GM10248 (cell line): ENCODE data around the gene CCDC57.

Experiments used
- CTCF ChIA-PET: fragments of 300-600 bp; sonication (Branson Sonifier 250); formaldehyde crosslinking; extraction: SDS; loops from one replicate; lab custom pipeline; 2021; ENCODE audit warnings: antibody characterized with exemption; lab: Yijun Ruan, JAX
- POLR2A ChIA-PET: fragments of 350-650 bp; sonication (Branson Sonifier 250); formaldehyde crosslinking; extraction: SDS; loops from one replicate; lab custom pipeline; 2020; ENCODE audit warnings: antibody characterized with exemption; lab: Yijun Ruan, JAX
- DNase-seq: peaks from one replicate; pipeline ENCODE4 v3.0.0; 2012; ENCODE audit errors: extremely low spot score
- CTCF ChIP-seq: IDR thresholded peaks from 2 replicates; pipeline ENCODE4 v1.5.1; 2012; ENCODE audit warnings: mild to moderate bottlenecking, low read depth; ENCODE audit errors: extremely low read depth, missing control alignments, control extremely low read depth

Gene CCDC57

DNA sequence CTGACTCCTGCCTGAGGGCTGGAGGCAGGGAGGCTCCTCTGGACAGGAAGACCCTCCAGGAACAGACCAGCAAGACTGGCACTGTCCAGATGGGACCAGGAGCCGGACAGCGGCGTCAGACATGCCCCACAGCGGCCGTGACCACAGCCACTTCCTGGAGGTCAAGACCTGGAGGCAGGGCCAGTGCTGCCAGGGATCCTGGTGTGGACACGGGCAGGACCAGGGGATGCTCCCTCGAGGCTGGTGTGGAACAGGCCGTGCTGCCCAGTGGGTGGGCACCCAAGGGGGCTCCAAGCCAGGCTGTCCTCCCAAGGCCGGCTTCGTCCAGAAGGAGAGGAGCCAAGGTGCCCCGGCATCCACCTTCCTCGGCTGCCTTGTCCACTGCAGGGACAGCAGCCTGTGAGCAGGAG, 4.5 kb upstream of the CCDC57 start:
- TF ChIP-seq CTCF = no peak
- POLR2A ChIA-PET = no interaction called here

GRCh38 chr17:82216301-82217119, 3.9 kb upstream of the CCDC57 start:
- ChIA-PET CTCF (interaction anchor here (1.1 to 2.6 kb wide), 2 partner anchors 10 to 20 kb away, joined by 3 to 15 read pairs; no protein-coding TSS in a partner anchor), POLR2A (no interaction called here)
- TF ChIP-seq CTCF = no peak
- peak; percentile 61 for DNase-seq

More for the DNA sequence above, 4.5 kb upstream of the CCDC57 start:
- DNase-seq = no peak
- CTCF ChIA-PET = interaction anchor here (2.6 kb wide), 1 partner anchor 11 kb away, joined by 15 read pairs; no protein-coding TSS in a partner anchor

GRCh38 chr17:82215972-82216300, 3.3 kb upstream of the CCDC57 start:
- ChIA-PET CTCF (interaction anchor here (1.1 to 2.6 kb wide), 2 partner anchors 10 to 20 kb away, joined by 3 to 15 read pairs; no protein-coding TSS in a partner anchor), POLR2A (no interaction called here)
- no peak for DNase-seq

DNA sequence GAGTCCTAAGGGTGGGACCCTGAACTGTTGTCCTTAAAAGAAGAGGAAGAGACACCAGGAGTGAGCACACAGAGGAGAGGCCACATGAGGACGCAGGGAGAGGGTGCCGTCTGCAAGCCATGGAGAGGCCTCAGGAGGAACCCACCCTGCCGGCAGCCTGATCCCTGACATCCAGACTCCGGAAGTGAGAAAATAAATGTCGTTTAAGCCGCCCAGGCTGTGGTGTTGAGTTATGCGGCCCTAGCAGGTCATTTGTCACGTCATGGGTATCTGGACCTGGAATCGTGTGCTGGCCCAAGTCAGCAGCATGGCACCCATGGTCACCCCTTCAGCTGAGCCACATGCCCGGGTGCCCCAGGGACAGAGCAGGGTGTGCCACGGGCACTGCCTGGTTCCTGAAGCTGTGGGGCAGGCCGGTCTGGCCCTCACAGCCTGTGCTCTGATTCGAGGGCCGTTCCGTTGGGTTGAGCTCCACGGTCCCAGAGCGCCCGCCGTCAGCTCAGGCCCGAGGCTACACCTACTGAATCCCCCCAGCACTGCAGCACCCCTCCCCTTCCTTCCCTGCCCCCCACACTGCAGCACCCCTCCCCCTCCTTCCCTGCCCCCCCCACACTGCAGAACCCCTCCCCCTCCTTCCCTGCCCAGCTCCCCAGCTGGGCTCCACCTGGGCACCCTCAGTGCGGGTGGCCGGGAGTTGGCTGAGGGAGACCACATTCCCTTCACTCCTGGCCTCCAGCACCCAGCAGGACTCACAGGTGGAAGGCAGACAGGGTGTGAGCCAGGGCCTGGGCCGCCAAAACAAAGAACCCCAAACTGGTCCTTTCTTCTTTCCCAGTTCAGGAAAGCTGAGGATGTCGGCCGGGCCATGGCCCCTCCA, 2.7 kb upstream of the CCDC57 start:
- peak; percentile 68 for DNase-seq
- POLR2A ChIA-PET = no interaction called here
- CTCF ChIA-PET = interaction anchor here (1.1 to 2.6 kb wide), 2 partner anchors 9 to 19 kb away, joined by 3 to 15 read pairs; no protein-coding TSS in a partner anchor
- TF ChIP-seq CTCF = no peak

More at GRCh38 chr17:82215972-82216300, 3.3 kb upstream of the CCDC57 start:
- no peak for TF ChIP-seq CTCF

DNA sequence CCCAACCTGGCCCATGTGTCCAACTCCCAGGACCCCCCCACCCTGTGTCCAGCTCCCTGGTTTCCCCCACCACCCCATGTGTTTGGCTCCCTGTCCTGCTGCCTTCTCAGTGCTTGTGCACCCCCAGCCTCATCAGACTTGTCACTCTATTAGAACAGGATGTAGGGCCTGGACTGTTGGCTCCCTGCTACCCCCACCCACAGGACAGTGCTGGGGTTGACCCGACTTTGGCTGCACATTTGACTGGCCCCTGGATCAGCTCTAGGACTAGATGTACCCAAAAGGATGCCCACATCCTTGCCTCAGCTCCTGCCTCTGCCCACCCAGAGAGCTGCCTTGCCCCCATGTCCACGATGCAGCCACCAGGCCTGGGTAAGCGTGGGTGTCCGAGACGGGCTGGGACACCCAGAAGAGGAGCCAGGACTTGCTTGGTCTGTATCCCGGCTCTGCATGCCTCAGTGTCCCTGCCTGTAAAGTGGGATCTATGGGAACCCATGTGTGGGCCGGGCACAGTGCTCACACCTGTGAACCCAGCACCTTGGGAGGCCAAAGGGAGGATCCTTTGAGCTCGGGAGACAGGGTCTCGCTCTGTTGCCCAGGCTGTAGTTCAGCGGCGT, 1.5 kb upstream of the CCDC57 start:
- ChIA-PET CTCF (interaction anchor here (2.6 kb wide), 1 partner anchor 8 kb away, joined by 15 read pairs; no protein-coding TSS in a partner anchor), POLR2A (interaction anchor here (0.9 to 2.5 kb wide), 3 partner anchors 15 to 59 kb away, joined by 3 to 6 read pairs (median 3); partner anchors contain the start of genes CSNK1D and SLC16A3)

More for the DNA sequence above, 1.5 kb upstream of the CCDC57 start:
- TF ChIP-seq CTCF = no peak
- DNase-seq = no peak
